ENCODE results near the gene TTF2.
A peak's percentile ranks its signal among the peaks of the same experiment; 100 is the strongest.

TTF2 gene

DNA sequence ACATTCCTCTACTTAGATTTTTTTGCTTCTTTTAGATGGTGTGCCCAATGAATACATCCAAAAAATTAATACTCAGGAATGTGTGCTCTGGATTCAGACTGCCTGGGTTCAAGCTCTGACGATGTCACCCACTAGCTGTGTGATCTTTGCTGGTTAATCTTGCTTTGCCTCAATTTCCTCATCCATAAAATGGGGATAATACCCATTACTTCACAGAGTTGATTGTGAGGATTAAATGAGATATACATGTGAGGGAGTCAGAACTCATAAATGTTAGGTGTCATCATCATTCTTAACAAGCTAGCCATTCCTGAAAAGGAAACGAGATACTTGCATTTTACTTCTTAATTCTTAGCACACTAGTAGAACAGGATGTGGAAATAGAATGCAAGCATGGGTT, 12.9 kb upstream of the TTF2 start:
- no peak for DNase-seq

- no peak for DNase-seq
Measured at GRCh38 chr1:117049857-117050256, 10.3 kb upstream of the TTF2 start.

DNA sequence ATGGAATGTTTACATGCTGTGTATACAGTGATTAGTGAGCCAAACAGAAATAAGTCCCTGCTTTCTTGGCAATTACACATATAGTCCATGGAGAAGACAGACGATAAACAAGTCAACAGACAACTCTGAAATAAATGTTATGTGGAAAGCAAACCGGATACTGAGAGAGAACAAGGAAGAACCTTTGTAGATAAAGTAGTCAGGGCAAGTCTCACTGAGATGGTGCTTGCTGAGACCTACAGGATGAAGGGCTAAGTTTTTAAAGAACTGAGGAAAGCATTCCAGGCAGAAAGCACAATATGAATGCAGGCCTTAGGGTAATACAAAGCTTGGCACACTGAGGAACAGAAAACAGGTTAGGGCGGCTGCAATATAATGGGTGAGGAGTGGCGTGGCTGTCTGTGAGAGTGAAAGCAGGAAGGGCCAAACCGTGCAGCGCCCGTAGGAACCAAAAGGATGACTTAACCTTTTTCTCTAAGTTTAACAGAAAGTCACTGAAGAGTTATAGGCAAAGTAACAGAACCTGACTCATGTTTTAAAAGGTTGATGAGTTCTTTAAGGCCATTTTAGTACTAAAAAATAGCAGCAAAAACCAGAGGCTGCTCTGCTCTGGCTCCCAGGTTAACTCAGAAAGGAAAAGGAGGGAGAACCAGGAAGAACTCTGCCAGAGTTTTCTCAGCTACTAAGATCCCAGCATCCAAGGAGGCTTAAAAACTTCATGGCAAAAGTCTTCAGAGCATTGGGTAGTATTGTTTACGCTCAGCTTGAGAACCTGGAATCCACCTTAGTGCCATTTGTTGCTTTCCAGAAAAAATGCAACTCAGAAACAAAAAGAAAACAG, 8.7 kb upstream of the TTF2 start:
- DNase-seq, result no peak

GRCh38 chr1:117054068-117054467, 6.1 kb upstream of the TTF2 start:
- no peak for DNase-seq

DNA sequence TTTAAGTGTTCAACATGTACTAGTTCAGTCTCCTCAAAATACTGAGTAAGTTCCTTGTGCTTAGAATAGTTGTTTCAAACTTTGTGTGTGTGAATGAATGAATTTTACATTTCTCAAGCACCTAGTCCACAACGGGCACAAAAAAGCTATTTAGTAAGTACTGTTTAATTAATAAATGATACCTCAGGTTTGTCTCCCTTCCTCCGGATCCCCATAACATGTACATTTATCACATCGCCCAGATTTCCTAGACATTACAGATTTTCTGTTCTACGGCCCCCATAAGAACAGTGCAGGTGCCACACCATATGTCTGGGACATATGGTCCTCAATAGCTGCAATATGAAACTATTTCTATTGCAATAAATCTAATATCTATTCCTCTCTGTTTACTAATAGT, 1.3 kb upstream of the TTF2 start:
- DNase-seq, result peak; percentile 26

GRCh38 chr1:117059334-117059677, 820 bp upstream of the TTF2 start:
- DNase-seq, result peak; percentile 82

GRCh38 chr1:117060441-117061317, 553 bp downstream of the TTF2 start:
- DNase-seq, result no peak

GRCh38 chr1:117061986-117062415, 1.9 kb downstream of the TTF2 start:
- no peak for DNase-seq

DNA sequence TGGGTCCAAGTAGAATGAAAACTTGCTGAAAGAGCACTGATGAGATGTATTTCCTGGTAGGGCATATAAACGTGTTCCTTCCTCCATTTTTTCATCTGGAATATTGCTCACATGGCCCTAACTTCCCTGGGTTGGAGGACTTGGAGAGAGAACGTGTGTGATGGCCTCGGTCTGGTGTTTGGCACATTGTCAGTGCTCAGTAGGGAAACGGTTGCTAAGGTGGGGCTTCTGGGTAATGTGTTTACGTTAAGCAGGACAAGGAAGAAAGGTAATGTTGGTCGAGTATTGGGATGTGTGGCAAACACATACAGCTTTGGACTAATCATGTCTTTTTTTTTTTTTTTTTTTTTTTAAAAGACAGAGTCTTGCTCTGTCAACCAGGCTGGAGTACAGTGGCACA, 6.2 kb downstream of the TTF2 start:
- no peak for DNase-seq

DNA sequence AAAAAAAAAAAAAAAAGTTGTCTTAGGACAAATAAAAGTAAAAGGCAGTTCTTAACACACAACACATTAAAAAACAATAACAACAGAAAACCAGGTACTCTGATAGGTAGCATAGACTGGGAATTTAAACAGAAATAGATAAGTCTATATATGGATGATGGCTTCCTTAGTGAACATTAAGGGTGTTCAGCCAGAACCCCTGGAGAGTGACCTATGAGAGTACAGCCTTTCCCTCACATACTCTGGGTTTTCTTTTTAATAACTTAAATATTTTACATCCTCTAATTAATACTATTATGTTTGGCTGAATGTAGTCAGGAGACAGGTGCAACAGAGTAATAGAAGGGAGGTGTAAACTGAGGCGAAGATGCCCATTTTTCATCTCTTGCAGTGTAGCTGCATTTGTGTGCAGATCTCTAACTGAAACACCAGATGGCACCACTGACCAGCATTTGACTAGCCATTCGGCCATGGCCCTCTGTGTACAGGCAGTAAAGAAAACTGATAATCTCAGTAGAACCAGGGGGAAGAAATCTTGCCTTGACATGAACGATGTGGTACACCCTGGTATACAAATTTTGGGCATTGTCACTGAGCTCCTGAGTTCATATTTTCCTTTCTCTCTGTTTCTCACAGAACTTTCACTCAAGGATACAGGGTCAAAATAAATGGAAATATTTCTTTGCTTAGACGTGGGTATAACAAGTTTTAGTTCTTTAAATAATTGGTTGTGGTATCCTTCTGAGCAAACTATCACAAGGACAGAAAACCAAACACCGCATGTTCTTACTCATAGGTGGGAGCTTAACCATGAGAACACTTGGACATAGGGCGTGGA, 7.6 kb downstream of the TTF2 start:
- DNase-seq, result peak; percentile 48

GRCh38 chr1:117068580-117068979, 8.5 kb downstream of the TTF2 start:
- no peak for DNase-seq

GRCh38 chr1:117069220-117069844, 9.2 kb downstream of the TTF2 start:
- no peak for DNase-seq

- DNase-seq, result no peak
Measured at GRCh38 chr1:117070124-117070523, 10.0 kb downstream of the TTF2 start.

DNA sequence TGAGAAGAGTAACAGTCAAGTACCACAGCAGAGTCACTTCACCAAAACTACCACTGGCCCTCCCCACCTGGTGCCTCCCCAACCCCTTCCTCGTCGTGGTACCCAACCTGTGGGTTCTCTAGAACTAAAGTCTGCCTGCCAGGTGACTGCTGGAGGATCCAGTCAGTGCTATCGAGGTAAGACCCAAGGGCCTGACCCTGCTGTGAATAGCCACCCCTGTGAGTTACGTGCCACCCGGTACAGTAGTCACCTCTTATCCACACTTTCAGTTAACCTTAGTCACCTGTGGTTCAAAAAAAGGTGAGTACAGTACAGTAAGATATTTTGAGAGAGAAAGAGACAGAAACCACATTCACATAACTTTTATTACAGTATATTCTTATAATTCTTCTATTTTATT, 16.5 kb downstream of the TTF2 start:
- no peak for DNase-seq

DNA sequence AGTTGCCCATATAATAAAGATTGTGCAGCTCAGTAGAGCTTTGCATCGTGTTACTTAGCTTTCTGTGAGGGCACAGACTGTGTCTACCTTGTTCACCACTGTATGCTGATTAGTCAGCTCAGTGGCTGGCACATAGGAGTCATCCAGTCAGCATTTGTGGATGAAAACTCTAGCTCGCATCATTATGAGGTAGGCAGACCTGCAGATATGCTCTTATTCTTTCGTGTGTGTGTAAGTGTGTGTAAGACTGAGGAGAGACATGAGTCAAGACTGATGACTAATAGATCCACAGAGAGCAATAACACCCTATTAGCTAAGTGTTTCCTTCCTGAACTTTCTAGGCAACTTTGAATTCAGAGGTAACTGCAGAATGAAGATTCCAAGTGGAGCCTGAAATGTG, 17.1 kb downstream of the TTF2 start:
- no peak for DNase-seq

- DNase-seq, result no peak
Measured at GRCh38 chr1:117079737-117080136, 19.6 kb downstream of the TTF2 start.

DNA sequence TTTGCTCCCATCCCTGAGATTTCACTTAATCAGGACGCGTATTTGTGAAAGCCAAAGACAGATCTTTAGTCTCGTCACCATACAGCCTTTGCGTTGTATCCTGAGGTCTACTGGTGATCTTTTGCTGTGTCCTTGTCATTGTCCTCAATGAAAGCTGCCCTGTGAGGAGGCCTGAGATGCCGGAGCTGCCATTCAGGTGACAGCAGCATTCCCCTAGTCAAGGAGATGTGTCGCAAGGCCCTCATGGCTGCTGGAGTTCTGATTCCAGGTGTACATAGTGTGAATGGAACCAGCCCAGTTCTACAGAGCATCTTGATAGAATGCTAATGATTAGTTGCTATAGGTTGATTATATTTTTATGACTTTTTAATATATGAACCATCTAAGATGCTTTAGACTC, 24.1 kb downstream of the TTF2 start:
- no peak for DNase-seq

GRCh38 chr1:117087686-117088085, 27.6 kb downstream of the TTF2 start:
- DNase-seq, result no peak

GRCh38 chr1:117089996-117090395, 29.9 kb downstream of the TTF2 start:
- DNase-seq, result no peak

DNA sequence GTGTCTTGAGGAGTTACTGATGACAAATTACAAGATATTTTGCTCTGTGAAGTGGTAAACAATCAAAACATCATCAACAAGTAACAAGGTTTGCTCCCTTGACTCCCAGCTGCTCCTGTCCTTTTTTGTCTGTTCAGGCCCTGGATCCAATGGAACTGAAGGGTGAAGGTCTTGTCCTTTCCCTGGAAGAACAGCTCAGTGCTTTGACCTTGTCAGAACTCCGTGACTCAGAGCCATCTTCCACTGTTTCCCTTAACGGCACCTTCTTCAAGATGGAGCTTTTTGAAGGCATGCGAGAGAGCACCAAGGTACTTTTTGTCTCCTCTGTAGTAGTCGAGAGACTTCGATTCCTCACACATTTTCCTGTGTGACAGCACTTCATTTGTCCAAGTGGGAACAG, 32.5 kb downstream of the TTF2 start:
- no peak for DNase-seq

DNA sequence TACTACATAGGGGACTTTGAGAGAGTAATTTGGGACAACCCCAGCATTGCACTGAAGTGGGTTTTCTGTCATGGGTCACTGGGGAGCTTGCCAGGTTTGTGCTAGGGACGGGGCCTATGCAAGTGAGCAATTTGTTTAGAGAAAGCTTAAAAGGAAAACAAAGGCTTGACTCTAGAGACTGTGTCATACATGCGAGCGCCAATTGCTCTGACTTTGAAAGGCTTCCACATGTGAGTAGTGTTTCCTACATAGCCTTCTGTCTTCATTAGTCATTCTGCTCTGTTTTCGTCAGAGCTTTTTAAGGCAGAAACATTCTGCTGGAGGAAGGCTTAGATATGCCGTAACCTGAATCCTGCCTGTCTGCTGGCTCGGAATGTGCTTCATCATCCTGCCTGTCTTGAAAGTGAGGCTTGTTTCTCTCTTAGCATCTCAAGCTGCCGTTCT, 33.0 kb downstream of the TTF2 start:
- DNase-seq, result no peak

DNA sequence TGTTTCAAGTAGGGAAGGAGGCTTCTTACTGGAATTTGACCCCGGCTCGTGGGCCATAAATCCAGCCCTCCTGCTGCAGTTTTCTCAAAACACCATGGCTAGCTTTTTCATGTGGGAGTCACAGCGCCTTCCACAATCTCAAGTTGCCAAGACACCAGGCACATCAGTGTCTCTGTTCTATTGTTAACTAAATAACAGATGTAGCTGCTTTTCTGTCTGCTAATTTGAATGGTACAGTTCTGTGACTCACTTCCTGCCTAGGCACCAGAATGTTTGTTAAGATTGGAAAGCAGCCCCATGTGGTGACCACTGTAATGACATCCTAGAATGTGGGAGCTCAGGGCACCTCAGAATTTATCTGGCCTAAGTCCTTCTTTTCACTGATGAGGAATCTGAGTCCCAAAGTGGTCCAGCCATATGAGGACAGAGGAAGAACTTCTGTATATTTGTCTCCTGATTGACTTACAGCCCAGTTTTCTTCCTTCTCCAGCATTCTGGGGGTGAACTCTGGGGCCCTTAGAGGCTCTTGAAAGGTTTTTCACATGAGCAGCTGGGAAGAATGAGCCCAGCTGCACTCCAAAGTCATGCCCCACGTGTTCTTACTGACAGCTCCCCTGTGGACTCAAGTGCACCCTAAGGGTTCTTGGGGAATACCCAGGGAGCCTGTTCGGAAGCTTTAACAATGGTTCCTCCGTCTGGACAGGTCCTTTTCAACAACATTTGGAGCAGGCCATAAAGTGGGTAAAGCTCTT, 33.9 kb downstream of the TTF2 start:
- no peak for DNase-seq

All from NCI-H1105 treated with DMSO at 0.1 percent for 48 hours (cell line).